ENCODE results near the gene METRNL.
A peak's percentile ranks its signal among the peaks of the same experiment; 100 is the strongest.
"Not testable (repeated sequence)": the region's sequence is repeated elsewhere in the genome, so short reads cannot be mapped to it uniquely, and the experiment has no call there.

Gene METRNL

GRCh38 chr17:83107656-83108048 lies 28.2 kb downstream of the METRNL start:
- no peak for DNase-seq (ENCODE audit: low spot score)

GRCh38 chr17:83108709-83109108 lies 29.3 kb downstream of the METRNL start:
- no peak for DNase-seq (ENCODE audit: low spot score)

GRCh38 chr17:83109386-83109785 lies 30.0 kb downstream of the METRNL start:
- no peak for DNase-seq (ENCODE audit: low spot score)

- DNase-seq (ENCODE audit: low spot score) = peak; percentile 97
These were observed 30.6 kb downstream of the METRNL start for GRCh38 chr17:83109793-83110645.

GRCh38 chr17:83110735-83111134 lies 31.3 kb downstream of the METRNL start:
- peak; percentile 41 for DNase-seq (ENCODE audit: low spot score)

- no peak for DNase-seq (ENCODE audit: low spot score)
These were observed 32.3 kb downstream of the METRNL start for GRCh38 chr17:83111516-83112282.

- no peak for DNase-seq (ENCODE audit: low spot score)
These were observed 34.0 kb downstream of the METRNL start for GRCh38 chr17:83113381-83113780.

- no peak for DNase-seq (ENCODE audit: low spot score)
These were observed 34.4 kb downstream of the METRNL start for GRCh38 chr17:83113792-83114191.

- DNase-seq (ENCODE audit: low spot score) = no peak
These were observed 35.3 kb downstream of the METRNL start for GRCh38 chr17:83114706-83115105.

GRCh38 chr17:83115202-83115651 lies 35.8 kb downstream of the METRNL start:
- no peak for DNase-seq (ENCODE audit: low spot score)

- no peak for DNase-seq (ENCODE audit: low spot score)
These were observed 36.4 kb downstream of the METRNL start for GRCh38 chr17:83115832-83116231.

GRCh38 chr17:83116311-83116771 lies 36.9 kb downstream of the METRNL start:
- no peak for DNase-seq (ENCODE audit: low spot score)

GRCh38 chr17:83116783-83117555 lies 37.6 kb downstream of the METRNL start:
- no peak for DNase-seq (ENCODE audit: low spot score)

GRCh38 chr17:83117583-83117982 lies 38.2 kb downstream of the METRNL start:
- no peak for DNase-seq (ENCODE audit: low spot score)

GRCh38 chr17:83118071-83118841 lies 38.8 kb downstream of the METRNL start:
- DNase-seq (ENCODE audit: low spot score) = no peak

- no peak for DNase-seq (ENCODE audit: low spot score)
These were observed 40.8 kb downstream of the METRNL start for GRCh38 chr17:83119987-83120864.

GRCh38 chr17:83121473-83121872 lies 42.1 kb downstream of the METRNL start:
- not testable (repeated sequence) for DNase-seq (ENCODE audit: low spot score)

- DNase-seq (ENCODE audit: low spot score) = no peak
These were observed 42.8 kb downstream of the METRNL start for GRCh38 chr17:83121921-83122820.

- DNase-seq (ENCODE audit: low spot score) = no peak
These were observed 43.4 kb downstream of the METRNL start for GRCh38 chr17:83122834-83123233.
